H1 (cell line): ENCODE results near the gene ZNF746. TPM values are rescaled to one million over a fixed set of nuclear protein-coding genes. Genes with fewer than 3 reads are reported as not detected.
A peak's percentile ranks its signal among the peaks of the same experiment; 100 is the strongest.

Experiments used
- CTCF ChIA-PET: fragments of 300-600 bp; sonication (Branson Sonifier 250); formaldehyde crosslinking; loops from one replicate; lab custom pipeline; 2021; ENCODE audit not compliant: partially characterized antibody; lab: Charles Lee
- POLR2A ChIA-PET: fragments of 300-600 bp; sonication (Branson Sonifier 250); formaldehyde crosslinking; loops from one replicate; lab custom pipeline; 2021; ENCODE audit warnings: inconsistent platforms; ENCODE audit not compliant: partially characterized antibody; lab: Charles Lee
- DNase-seq, 2 experiments: peaks; one replicate each; pipeline versions ENCODE4 v3.0.0 to v3.0.0-alpha.2; 2010 to 2022; ENCODE audit warnings: low spot score in 2 of 2, low read depth in 1 of 2, mixed read lengths in 1 of 2
- FAIRE-seq: peaks from 2 replicates; lab custom pipeline; 2011; peaks lifted over from hg19 to GRCh38; lab: Jason Lieb, UNC
- H2AFZ ChIP-seq: 2 replicates; pipeline ENCODE4 v1.8.1; 2012; ENCODE audit warnings: low read length, inconsistent platforms
- H2AK5ac ChIP-seq: 2 replicates; pipeline ENCODE4 v1.6.1; 2013; ENCODE audit warnings: low read depth, low read length
- H2BK120ac ChIP-seq: replicated peaks from 2 replicates; pipeline ENCODE3; 2013; ENCODE audit warnings: low read depth, low read length, inconsistent platforms
- H2BK12ac ChIP-seq: 2 replicates; pipeline ENCODE4 v1.6.1; 2013; ENCODE audit warnings: low read depth, low read length
- H2BK15ac ChIP-seq: 2 replicates; pipeline ENCODE4 v1.6.1; 2013; ENCODE audit warnings: low read length
- H2BK20ac ChIP-seq: 2 replicates; pipeline ENCODE4 v1.6.1; 2013; ENCODE audit warnings: low read length
- H2BK5ac ChIP-seq: 2 replicates; pipeline ENCODE4 v1.6.1; 2013; ENCODE audit warnings: low read depth, low read length
- H3K14ac ChIP-seq: 2 replicates; pipeline ENCODE4 v1.6.1; 2013; ENCODE audit warnings: inconsistent platforms; ENCODE audit not compliant: insufficient read length
- H3K18ac ChIP-seq: 2 replicates; pipeline ENCODE4 v1.6.1; 2013; ENCODE audit warnings: low read length; ENCODE audit errors: extremely low read depth
- H3K23ac ChIP-seq: 2 replicates; pipeline ENCODE4 v1.6.1; 2013; ENCODE audit warnings: inconsistent platforms; ENCODE audit not compliant: insufficient read length
- H3K23me2 ChIP-seq: 2 replicates; pipeline ENCODE4 v1.6.1; 2013; ENCODE audit warnings: low read depth, low read length
- H3K27ac ChIP-seq: 2 replicates; pipeline ENCODE4 v1.6.1; 2011; ENCODE audit warnings: low read depth, low read length, inconsistent platforms
- H3K27me3 ChIP-seq, 4 experiments: replicated peaks in 1 of 4; 1 replicate in 1 of 4; 2 replicates in 3 of 4; pipeline versions ENCODE4 v1.6.1 to v1.8.1; 2011 to 2013; ENCODE audit warnings: low read length in 3 of 4, mild to moderate bottlenecking in 3 of 4, inconsistent platforms in 2 of 4, mixed read lengths in 2 of 4, moderate library complexity in 1 of 4; ENCODE audit not compliant: control insufficient read depth in 3 of 4, insufficient read depth in 3 of 4; ENCODE audit errors: extremely low read depth in 1 of 4
- H3K36me3 ChIP-seq, 4 experiments: 2 replicates each; pipeline versions ENCODE4 v1.6.1 to v1.8.1; 2011 to 2013; ENCODE audit warnings: mild to moderate bottlenecking in 4 of 4, low read length in 3 of 4, moderate library complexity in 2 of 4, control low read depth in 1 of 4, inconsistent platforms in 1 of 4; ENCODE audit not compliant: insufficient read depth in 4 of 4, control insufficient read depth in 2 of 4
- H3K4ac ChIP-seq: replicated peaks from 2 replicates; pipeline ENCODE3; 2013; ENCODE audit warnings: low read length, low read depth, mixed read lengths, inconsistent platforms; ENCODE audit not compliant: insufficient read length
- H3K4me1 ChIP-seq, 4 experiments: replicated peaks in 1 of 4; 1 replicate in 1 of 4; 2 replicates in 3 of 4; pipeline versions ENCODE4 v1.6.1 to v1.8.1; 2011 to 2013; ENCODE audit warnings: low read length in 3 of 4, inconsistent platforms in 2 of 4, mixed read lengths in 1 of 4; ENCODE audit not compliant: insufficient read depth in 4 of 4, control insufficient read depth in 3 of 4
- H3K4me2 ChIP-seq, 2 experiments: 2 replicates each; pipeline versions ENCODE4 v1.6.1 to v1.8.1; 2011 to 2013; ENCODE audit warnings: low read depth in 2 of 2, low read length in 2 of 2, control low read depth in 1 of 2, inconsistent platforms in 1 of 2, mild to moderate bottlenecking in 1 of 2; ENCODE audit not compliant: insufficient read depth in 1 of 2
- H3K4me3 ChIP-seq, 4 experiments: fragments of 200-600, 300-600 bp in 1 of 4; sonication (generic), shearing (Covaris generic), sonication (Bioruptor Twin) in 1 of 4; 2 replicates each; pipeline versions ENCODE4 v1.5.1 to v1.8.1; 2011 to 2016; ENCODE audit warnings: low read length in 4 of 4, low read depth in 3 of 4, control low read depth in 2 of 4, inconsistent platforms in 2 of 4, mild to moderate bottlenecking in 2 of 4, mixed read lengths in 1 of 4, moderate library complexity in 1 of 4; ENCODE audit not compliant: insufficient read depth in 2 of 4; ENCODE audit errors: extremely low read depth in 1 of 4
- H3K56ac ChIP-seq: replicated peaks from 2 replicates; pipeline ENCODE3; 2013; ENCODE audit warnings: low read depth, mild to moderate bottlenecking, mixed read lengths, low read length, inconsistent platforms; ENCODE audit not compliant: insufficient read length
- H3K79me1 ChIP-seq: 2 replicates; pipeline ENCODE4 v1.6.1; 2013; ENCODE audit warnings: low read depth, low read length, control low read depth
- H3K79me2 ChIP-seq, 2 experiments: 2 replicates each; pipeline versions ENCODE4 v1.6.1 to v1.8.1; 2012 to 2013; ENCODE audit warnings: low read length in 2 of 2, mild to moderate bottlenecking in 2 of 2, inconsistent platforms in 1 of 2; ENCODE audit not compliant: insufficient read depth in 2 of 2, control insufficient read depth in 1 of 2
- H3K9ac ChIP-seq, 4 experiments: replicated peaks in 1 of 4; 1 replicate in 1 of 4; 2 replicates in 3 of 4; pipeline versions ENCODE4 v1.6.1 to v1.8.1; 2011 to 2013; ENCODE audit warnings: low read depth in 3 of 4, low read length in 3 of 4, control low read depth in 2 of 4, mild to moderate bottlenecking in 2 of 4, moderate library complexity in 2 of 4, inconsistent platforms in 1 of 4; ENCODE audit errors: extremely low read depth in 1 of 4
- H3K9me3 ChIP-seq, 2 experiments: 2 replicates each; pipeline versions ENCODE4 v1.6.1 to v1.8.1; 2012 to 2013; ENCODE audit warnings: mild to moderate bottlenecking in 2 of 2, moderate library complexity in 2 of 2, control low read depth in 1 of 2, inconsistent platforms in 1 of 2, low read depth in 1 of 2, low read length in 1 of 2, mixed read lengths in 1 of 2; ENCODE audit not compliant: insufficient read depth in 2 of 2
- H4K20me1 ChIP-seq, 2 experiments: replicated peaks in 1 of 2; 2 replicates each; pipeline versions ENCODE3 to v1.8.1; 2011 to 2013; ENCODE audit warnings: inconsistent platforms in 2 of 2, low read length in 2 of 2, mild to moderate bottlenecking in 1 of 2; ENCODE audit not compliant: insufficient read depth in 2 of 2, control insufficient read depth in 1 of 2
- H4K5ac ChIP-seq: 2 replicates; pipeline ENCODE4 v1.6.1; 2013; ENCODE audit warnings: low read length, low read depth, mixed read lengths, inconsistent platforms; ENCODE audit not compliant: insufficient read length
- H4K8ac ChIP-seq: 2 replicates; pipeline ENCODE4 v1.8.0; 2013; ENCODE audit warnings: mild to moderate bottlenecking, moderate library complexity, low read length, inconsistent platforms; ENCODE audit not compliant: insufficient read depth; ENCODE audit errors: extremely low read depth
- H4K91ac ChIP-seq: replicated peaks from 2 replicates; pipeline ENCODE3; 2013; ENCODE audit warnings: low read length, mixed read lengths, inconsistent platforms; ENCODE audit not compliant: insufficient read length
- ATF3 ChIP-seq: IDR thresholded peaks from 2 replicates; pipeline ENCODE4 v1.6.1; 2011; ENCODE audit warnings: low read depth, mild to moderate bottlenecking, low read length; ENCODE audit not compliant: insufficient read depth
- EGR1 ChIP-seq: IDR thresholded peaks from 2 replicates; pipeline ENCODE4 v1.6.1; 2011; ENCODE audit warnings: low read depth, low read length, borderline replicate concordance
- GTF2F1 ChIP-seq: IDR thresholded peaks from 2 replicates; pipeline ENCODE4 v1.6.1; 2012; ENCODE audit warnings: low read depth, low read length, improper control_type of control experiment, borderline replicate concordance
- HDAC2 ChIP-seq, 2 experiments: fragments of 300-600 bp in 1 of 2; sonication (generic) in 1 of 2; IDR thresholded peaks; 2 replicates each; pipeline ENCODE4 v1.6.1; 2011 to 2012; ENCODE audit warnings: low read depth in 2 of 2, low read length in 2 of 2, mild to moderate bottlenecking in 2 of 2, moderate library complexity in 2 of 2, borderline replicate concordance in 1 of 2, inconsistent platforms in 1 of 2
- PHF8 ChIP-seq: fragments of 200-600 bp; sonication (generic); conservative IDR thresholded peaks from 2 replicates; pipeline ENCODE4 v1.7.1; 2012; ENCODE audit warnings: low read depth, mild to moderate bottlenecking, inconsistent platforms, low read length, moderate library complexity
- RXRA ChIP-seq: IDR thresholded peaks from 2 replicates; pipeline ENCODE4 v1.6.1; 2011; ENCODE audit warnings: low read depth, mild to moderate bottlenecking, low read length, moderate library complexity; ENCODE audit not compliant: insufficient read depth
- SIX5 ChIP-seq: IDR thresholded peaks from 2 replicates; pipeline ENCODE4 v1.6.1; 2011; ENCODE audit warnings: mild to moderate bottlenecking, low read depth, low read length
- TEAD4 ChIP-seq: IDR thresholded peaks from 2 replicates; pipeline ENCODE4 v1.6.1; 2012; ENCODE audit warnings: low read depth, low read length, inconsistent platforms, mixed read lengths
- ZNF274 ChIP-seq: IDR thresholded peaks from 2 replicates; pipeline ENCODE4 v1.7.0; 2012; ENCODE audit warnings: low read length, borderline replicate concordance; ENCODE audit errors: extremely low read depth
- WGBS, 2 experiments: shearing (Covaris generic) in 1 of 2; methylation state at CpG; one replicate each; pipeline versions ENCODE4 v1.1.6 to v1.1.7; 2013 to 2015; ENCODE audit warnings: low lambda C conversion rate in 2 of 2, mixed read lengths in 2 of 2, inconsistent platforms in 1 of 2, low coverage in 1 of 2, missing lambda C conversion rate in 1 of 2; ENCODE audit not compliant: insufficient replicate concordance in 2 of 2, insufficient coverage in 1 of 2, insufficient read length in 1 of 2; ENCODE audit errors: extremely low coverage in 1 of 2, missing lambda C conversion rate in 1 of 2; 5-methylcytosine and 5-hydroxymethylcytosine counted together
- polyA plus RNA-seq, 7 experiments: library from polyadenylated mRNA; depleted of rRNA in 3 of 7; stranded (reverse) in 5 of 7; unstranded in 2 of 7; fragments of >200 nt in 5 of 7; fragments of 200-250 nt in 2 of 7; gene quantifications; 1 replicate in 5 of 7; 2 replicates in 1 of 7; 4 replicates in 1 of 7; pipeline versions ENCODE4 v1.2.1 to v1.2.3, GENCODE V29; 2011 to 2013; ENCODE audit warnings: missing spikeins in 2 of 7, mixed read lengths in 2 of 7
- total RNA-seq: library from RNA; stranded (reverse); fragmentation: NEBNext Ultra II Directional; extraction: Animal tissue kit (Norgen Biotek cat#: 25700); gene quantifications from 2 replicates; pipeline ENCODE4 v1.2.1, GENCODE V29; 2021

The ZNF746 gene
- total and polyA plus RNA-seq, 2 of the 8 experiments (the other 6 are each of a cell fraction or from before 2014, with no cell fraction given), result 7.5 to 15.6 TPM

GRCh38 chr7:149448961-149449360, 48.6 kb downstream of the ZNF746 start:
- Histone ChIP-seq H3K18ac (no peak overlapping the region), H3K79me1 (no peaks in the 10 kb centered on the region), H4K20me1 (peaks cover 2% of the 10 kb centered on the region in 2 experiments), H3K36me3 (peaks cover 0 to 23% (median 11%) of the 10 kb centered on the region in 4 experiments; a peak in 6 of 8 replicates), H3K27me3 (no peaks in the 10 kb centered on the region), H3K79me2 (no peaks in the 10 kb centered on the region), H3K23me2 (no peaks in the 10 kb centered on the region; the same call in 1 of the 2 replicates), H3K27ac (no peak overlapping the region), H3K14ac (no peak overlapping the region), H4K91ac (no peak overlapping the region), H2AFZ (no peak overlapping the region), H2BK5ac (no peak overlapping the region), H4K8ac (no peak overlapping the region), H2AK5ac (no peak overlapping the region), H3K4me2 (no peak overlapping the region), H3K4ac (no peak overlapping the region), H2BK15ac (no peak overlapping the region), H3K56ac (no peak overlapping the region), H4K5ac (no peak overlapping the region), H3K4me1 (no peaks in the 10 kb centered on the region), H3K9ac (no peak overlapping the region), H2BK20ac (no peak overlapping the region), H2BK120ac (no peak overlapping the region), H2BK12ac (no peak overlapping the region), H3K9me3 (no peaks in the 10 kb centered on the region), H3K23ac (no peak overlapping the region), H3K4me3 (no peak overlapping the region)
- FAIRE-seq, result no peak
- POLR2A ChIA-PET, result no interaction called here
- TF ChIP-seq RXRA, result no peak
- TF ChIP-seq GTF2F1, result no peak
- TF ChIP-seq ATF3, result no peak
- TF ChIP-seq ZNF274, result no peak
- no peak for TF ChIP-seq PHF8
- TF ChIP-seq HDAC2 (IDR thresholded peaks at IDR 0.05; ENCODE audit: borderline replicate concordance in 1 of 2, low read depth in 2 of 2, low read length in 2 of 2), result no peak
- no peak for TF ChIP-seq EGR1
- TF ChIP-seq SIX5, result no peak
- no peak for TF ChIP-seq TEAD4
- DNase-seq, result peak in 1 of 2 experiments; percentile 32
- CTCF ChIA-PET, result no interaction called here
- 81% methylated on average over 8 of the region's 8 CpGs; no CpG with 5 or more reads in 1 of the 2 experiments for WGBS, 2 experiments
